Neuronal stem cell (in vitro differentiated cells): ENCODE results near the gene UGT1A10.

ENCODE experiments used
- DNase-seq: peaks from one replicate; pipeline ENCODE4 v3.0.0-alpha.2; 2013; ENCODE audit warnings: low spot score
- H2AFZ ChIP-seq: one replicate; pipeline ENCODE4 v1.6.1; 2013; ENCODE audit warnings: mild to moderate bottlenecking, low read length, inconsistent platforms
- H2AK5ac ChIP-seq: 2 replicates; pipeline ENCODE4 v1.6.1; 2013; ENCODE audit warnings: low read depth, mild to moderate bottlenecking, inconsistent platforms, low read length, moderate library complexity, mixed read lengths
- H2BK120ac ChIP-seq: 2 replicates; pipeline ENCODE4 v1.6.1; 2013; ENCODE audit warnings: low read depth, mild to moderate bottlenecking, inconsistent platforms, low read length, moderate library complexity, mixed read lengths
- H2BK12ac ChIP-seq: one replicate; pipeline ENCODE4 v1.6.1; 2013; ENCODE audit warnings: low read length, inconsistent platforms
- H2BK15ac ChIP-seq: 2 replicates; pipeline ENCODE4 v1.6.1; 2013; ENCODE audit warnings: mild to moderate bottlenecking, low read length, inconsistent platforms, mixed read lengths
- H2BK5ac ChIP-seq: one replicate; pipeline ENCODE4 v1.6.1; 2013; ENCODE audit warnings: inconsistent platforms, mild to moderate bottlenecking, low read length, moderate library complexity
- H3K14ac ChIP-seq: one replicate; pipeline ENCODE4 v1.6.1; 2013; ENCODE audit warnings: low read length, inconsistent platforms
- H3K18ac ChIP-seq: 2 replicates; pipeline ENCODE4 v1.6.1; 2013; ENCODE audit warnings: low read length, inconsistent platforms
- H3K23ac ChIP-seq: 2 replicates; pipeline ENCODE4 v1.6.1; 2013; ENCODE audit warnings: low read depth, mild to moderate bottlenecking, mixed read lengths, low read length, inconsistent platforms; ENCODE audit not compliant: poor library complexity
- H3K27ac ChIP-seq: replicated peaks from 3 replicates; pipeline ENCODE4 v1.5.1; 2013; ENCODE audit warnings: low read length, inconsistent platforms
- H3K27me3 ChIP-seq, 3 experiments: 2 replicates each; pipeline ENCODE4 v1.6.1; 2013; ENCODE audit warnings: low read length in 3 of 3, mild to moderate bottlenecking in 2 of 3, inconsistent platforms in 1 of 3, low read depth in 1 of 3, mixed read lengths in 1 of 3, moderate library complexity in 1 of 3; ENCODE audit not compliant: control insufficient read depth in 3 of 3, insufficient read depth in 3 of 3
- H3K36me3 ChIP-seq, 2 donors: replicated peaks in 1 of 2; 2 replicates each; pipeline ENCODE4 v1.6.1; 2013; ENCODE audit warnings: low read length in 2 of 2; ENCODE audit not compliant: control insufficient read depth in 2 of 2, insufficient read depth in 2 of 2
- H3K4ac ChIP-seq: 2 replicates; pipeline ENCODE4 v1.6.1; 2013; ENCODE audit warnings: inconsistent platforms, mild to moderate bottlenecking, low read length, moderate library complexity
- H3K4me1 ChIP-seq, 2 donors: 1 replicate in 1 of 2; 2 replicates in 1 of 2; pipeline ENCODE4 v1.6.1; 2013; ENCODE audit warnings: low read length in 2 of 2, low read depth in 1 of 2; ENCODE audit not compliant: control insufficient read depth in 2 of 2, insufficient read depth in 1 of 2
- H3K4me2 ChIP-seq: one replicate; pipeline ENCODE4 v1.6.1; 2013; ENCODE audit warnings: mild to moderate bottlenecking, low read length, inconsistent platforms; ENCODE audit not compliant: insufficient read depth, poor library complexity, severe bottlenecking
- H3K4me3 ChIP-seq, 2 donors: 2 replicates each; pipeline ENCODE4 v1.5.1; 2013; ENCODE audit warnings: low read length in 2 of 2, mild to moderate bottlenecking in 2 of 2, inconsistent platforms in 1 of 2, moderate library complexity in 1 of 2
- H3K79me1 ChIP-seq: one replicate; pipeline ENCODE4 v1.6.1; 2013; ENCODE audit warnings: low read depth, mild to moderate bottlenecking, inconsistent platforms, low read length, moderate library complexity
- H3K9ac ChIP-seq: one replicate; pipeline ENCODE4 v1.6.1; 2013; ENCODE audit warnings: mild to moderate bottlenecking, low read depth, low read length, inconsistent platforms; ENCODE audit not compliant: poor library complexity
- H3K9me3 ChIP-seq, 2 donors: replicated peaks in 1 of 2; 2 replicates each; pipeline versions ENCODE3 to v1.6.1; 2013; ENCODE audit warnings: low read length in 2 of 2, mild to moderate bottlenecking in 2 of 2, inconsistent platforms in 1 of 2, low read depth in 1 of 2, mixed read lengths in 1 of 2, moderate library complexity in 1 of 2; ENCODE audit not compliant: control insufficient read depth in 2 of 2, insufficient read depth in 1 of 2
- H4K8ac ChIP-seq: one replicate; pipeline ENCODE4 v1.6.1; 2013; ENCODE audit warnings: low read depth, mild to moderate bottlenecking, inconsistent platforms, low read length, moderate library complexity
- H4K91ac ChIP-seq: one replicate; pipeline ENCODE4 v1.6.1; 2013; ENCODE audit warnings: low read length, low read depth, mild to moderate bottlenecking, inconsistent platforms; ENCODE audit not compliant: poor library complexity
- WGBS, 2 donors: extraction: QIAGEN DNeasy Blood & Tissue Kit; methylation state at CpG; one replicate each; pipeline ENCODE4 v1.1.7; 2013; ENCODE audit warnings: missing lambda C conversion rate in 2 of 2, mixed read lengths in 1 of 2; ENCODE audit not compliant: insufficient read length in 2 of 2, insufficient replicate concordance in 1 of 2; ENCODE audit errors: extremely low coverage in 2 of 2; 5-methylcytosine and 5-hydroxymethylcytosine counted together

The UGT1A10 gene

GRCh38 chr2:233815861-233816260 lies 179.6 kb downstream of the UGT1A10 start:
- Histone ChIP-seq H2AK5ac (no peak overlapping the region), H2BK15ac (no peak overlapping the region), H3K36me3 (no peaks in the 10 kb centered on the region), H3K4me2 (no peak overlapping the region), H3K4me3 (no peak overlapping the region), H3K4me1 (peaks cover 0 to 2% of the 10 kb centered on the region in 2 donors), H4K8ac (no peak overlapping the region), H3K14ac (no peak overlapping the region), H3K23ac (no peak overlapping the region), H3K9ac (no peak overlapping the region), H3K4ac (no peak overlapping the region), H4K91ac (no peak overlapping the region), H3K18ac (no peak overlapping the region), H2BK5ac (no peak overlapping the region), H3K79me1 (no peaks in the 10 kb centered on the region), H2BK120ac (no peak overlapping the region), H2BK12ac (no peak overlapping the region), H2AFZ (no peak overlapping the region), H3K9me3 (no peaks in the 10 kb centered on the region), H3K27ac (no peak overlapping the region), H3K27me3 (peaks cover 0 to 3% (median 0%) of the 10 kb centered on the region in 3 experiments)
- WGBS, 2 donors, result no CpG with 5 or more reads among the region's 6 CpGs
- DNase-seq, result no peak

GRCh38 chr2:233816334-233816733 lies 180.1 kb downstream of the UGT1A10 start:
- Histone ChIP-seq H3K4me2 (no peak overlapping the region), H3K36me3 (no peaks in the 10 kb centered on the region), H2BK5ac (no peak overlapping the region), H4K8ac (no peak overlapping the region), H2BK15ac (no peak overlapping the region), H3K9ac (no peak overlapping the region), H3K4ac (no peak overlapping the region), H4K91ac (no peak overlapping the region), H2AFZ (no peak overlapping the region), H2BK12ac (no peak overlapping the region), H3K27ac (no peak overlapping the region), H3K9me3 (no peaks in the 10 kb centered on the region), H3K14ac (no peak overlapping the region), H3K79me1 (no peaks in the 10 kb centered on the region), H3K4me3 (no peak overlapping the region), H3K4me1 (peaks cover 0 to 2% of the 10 kb centered on the region in 2 donors), H2BK120ac (no peak overlapping the region), H3K18ac (no peak overlapping the region), H3K23ac (peak overlapping the region; percentile 28), H2AK5ac (no peak overlapping the region), H3K27me3 (peaks cover 0 to 3% (median 0%) of the 10 kb centered on the region in 3 experiments)
- DNase-seq, result no peak
- no CpG with 5 or more reads among the region's 2 CpGs for WGBS, 2 donors

- no peak overlapping the region for H3K14ac ChIP-seq
- peaks cover 0 to 2% of the 10 kb centered on the region in 2 donors for H3K4me1 ChIP-seq
- no peak overlapping the region for H3K4me2 ChIP-seq
- no peak overlapping the region for H3K4ac ChIP-seq
- H2AK5ac ChIP-seq, result no peak overlapping the region
- H2BK12ac ChIP-seq, result no peak overlapping the region
- H3K27me3 ChIP-seq, result peaks cover 0 to 3% (median 0%) of the 10 kb centered on the region in 3 experiments
- H3K9ac ChIP-seq, result no peak overlapping the region
- no peak overlapping the region for H3K4me3 ChIP-seq
- H4K91ac ChIP-seq, result no peak overlapping the region
- DNase-seq, result no peak
- no CpG with 5 or more reads among the region's 4 CpGs for WGBS, 2 donors
- no peak overlapping the region for H3K27ac ChIP-seq
- H2BK5ac ChIP-seq, result no peak overlapping the region
- H3K18ac ChIP-seq, result no peak overlapping the region
- H3K36me3 ChIP-seq, result no peaks in the 10 kb centered on the region
- H4K8ac ChIP-seq, result no peak overlapping the region
- no peaks in the 10 kb centered on the region for H3K79me1 ChIP-seq
- H3K23ac ChIP-seq, result no peak overlapping the region
- no peak overlapping the region for H2BK120ac ChIP-seq
- no peaks in the 10 kb centered on the region for H3K9me3 ChIP-seq
- H2AFZ ChIP-seq, result no peak overlapping the region
- H2BK15ac ChIP-seq, result no peak overlapping the region
These were observed 180.5 kb downstream of the UGT1A10 start for GRCh38 chr2:233816771-233817170.

- Histone ChIP-seq H3K27ac (no peak overlapping the region), H3K23ac (no peak overlapping the region), H4K91ac (no peak overlapping the region), H3K9ac (peak overlapping the region; percentile 31), H3K27me3 (peaks cover 0 to 3% (median 0%) of the 10 kb centered on the region in 3 experiments), H3K36me3 (no peaks in the 10 kb centered on the region), H2AK5ac (peak overlapping the region; percentile 76), H3K18ac (peak overlapping the region; percentile 50), H3K4me3 (no peak overlapping the region), H3K4ac (no peak overlapping the region), H3K14ac (peak overlapping the region; percentile 3), H3K4me2 (no peak overlapping the region), H3K79me1 (no peaks in the 10 kb centered on the region), H2AFZ (no peak overlapping the region), H2BK5ac (no peak overlapping the region), H2BK12ac (no peak overlapping the region), H2BK15ac (no peak overlapping the region), H3K9me3 (no peaks in the 10 kb centered on the region), H4K8ac (no peak overlapping the region), H2BK120ac (no peak overlapping the region), H3K4me1 (peaks cover 0 to 2% of the 10 kb centered on the region in 2 donors)
- DNase-seq, result no peak
- no CpG with 5 or more reads among the region's 3 CpGs for WGBS, 2 donors
These were observed 181.2 kb downstream of the UGT1A10 start for GRCh38 chr2:233817361-233817911.
